Astrocyte of the cerebellum (primary cell): ENCODE data around the gene CEP97.
"Not testable (repeated sequence)": the region's sequence is repeated elsewhere in the genome, so short reads cannot be mapped to it uniquely, and the experiment has no call there.

Source experiments
- DNase-seq: peaks from one replicate; pipeline ENCODE4 v3.0.0-alpha.2; 2011; ENCODE audit warnings: low read depth
- H3K4me3 ChIP-seq: 2 replicates; pipeline ENCODE4 v1.5.1; 2011; ENCODE audit warnings: mild to moderate bottlenecking, low read depth, low read length, moderate library complexity
- in situ Hi-C: cut with HindIII; loops from 2 replicates; pipeline ENCODE4 v1.10.0; 2017; ENCODE audit warnings: low sequenced_read_pairs
- TF ChIP-seq, protein P1 (sequence below): IDR thresholded peaks from 2 replicates; pipeline ENCODE4 v1.5.1; 2012; ENCODE audit warnings: low read length, low read depth, moderate library complexity, mild to moderate bottlenecking; ENCODE audit errors: missing control alignments

Gene CEP97

DNA sequence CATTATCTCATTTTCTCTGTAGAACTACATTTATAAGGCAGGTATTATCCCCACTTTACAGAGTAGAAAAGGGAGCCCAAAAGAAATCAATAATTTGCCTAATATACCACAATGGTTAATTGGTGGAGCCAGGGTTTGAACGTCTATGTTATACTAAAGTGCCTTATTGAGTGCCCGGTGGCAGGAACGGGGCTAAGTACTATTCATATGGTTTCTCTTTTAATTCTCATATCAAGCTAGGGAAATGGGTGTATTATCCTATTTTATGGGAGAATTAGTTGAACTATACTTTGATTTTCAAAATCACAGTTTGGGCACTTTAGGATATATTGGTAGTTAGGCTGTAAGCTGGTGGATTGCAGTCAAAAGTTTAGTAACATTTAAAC, 1.5 kb downstream of the CEP97 start:
- DNase-seq: no peak
- TF ChIP-seq, protein P1, sequence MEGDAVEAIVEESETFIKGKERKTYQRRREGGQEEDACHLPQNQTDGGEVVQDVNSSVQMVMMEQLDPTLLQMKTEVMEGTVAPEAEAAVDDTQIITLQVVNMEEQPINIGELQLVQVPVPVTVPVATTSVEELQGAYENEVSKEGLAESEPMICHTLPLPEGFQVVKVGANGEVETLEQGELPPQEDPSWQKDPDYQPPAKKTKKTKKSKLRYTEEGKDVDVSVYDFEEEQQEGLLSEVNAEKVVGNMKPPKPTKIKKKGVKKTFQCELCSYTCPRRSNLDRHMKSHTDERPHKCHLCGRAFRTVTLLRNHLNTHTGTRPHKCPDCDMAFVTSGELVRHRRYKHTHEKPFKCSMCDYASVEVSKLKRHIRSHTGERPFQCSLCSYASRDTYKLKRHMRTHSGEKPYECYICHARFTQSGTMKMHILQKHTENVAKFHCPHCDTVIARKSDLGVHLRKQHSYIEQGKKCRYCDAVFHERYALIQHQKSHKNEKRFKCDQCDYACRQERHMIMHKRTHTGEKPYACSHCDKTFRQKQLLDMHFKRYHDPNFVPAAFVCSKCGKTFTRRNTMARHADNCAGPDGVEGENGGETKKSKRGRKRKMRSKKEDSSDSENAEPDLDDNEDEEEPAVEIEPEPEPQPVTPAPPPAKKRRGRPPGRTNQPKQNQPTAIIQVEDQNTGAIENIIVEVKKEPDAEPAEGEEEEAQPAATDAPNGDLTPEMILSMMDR: no peak
- in situ Hi-C loops: no loop called here
- H3K4me3 ChIP-seq: peak overlapping the region; percentile 87

DNA sequence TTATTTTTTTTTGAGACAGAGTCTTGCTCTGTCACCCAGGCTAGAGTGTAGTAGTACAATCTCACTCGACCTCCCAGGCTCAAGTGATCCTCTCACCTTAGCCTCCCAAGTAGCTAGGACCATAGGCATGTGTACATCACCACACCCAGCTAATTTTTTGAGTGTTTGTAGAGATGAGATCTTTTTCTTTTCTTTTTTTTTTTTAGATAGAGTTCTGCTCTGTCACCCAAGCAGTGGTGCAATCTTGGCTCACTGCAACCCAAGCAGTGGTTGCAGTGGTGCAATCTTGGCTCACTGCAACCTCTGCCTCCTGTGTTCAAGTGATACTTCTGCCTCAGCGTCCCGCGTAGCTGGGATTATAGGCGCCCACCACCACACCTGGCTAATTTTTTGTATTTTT, 5.2 kb downstream of the CEP97 start:
- DNase-seq: no peak
- TF ChIP-seq, protein P1: no peak
- in situ Hi-C loops: no loop called here
- H3K4me3 ChIP-seq: no peak overlapping the region

DNA sequence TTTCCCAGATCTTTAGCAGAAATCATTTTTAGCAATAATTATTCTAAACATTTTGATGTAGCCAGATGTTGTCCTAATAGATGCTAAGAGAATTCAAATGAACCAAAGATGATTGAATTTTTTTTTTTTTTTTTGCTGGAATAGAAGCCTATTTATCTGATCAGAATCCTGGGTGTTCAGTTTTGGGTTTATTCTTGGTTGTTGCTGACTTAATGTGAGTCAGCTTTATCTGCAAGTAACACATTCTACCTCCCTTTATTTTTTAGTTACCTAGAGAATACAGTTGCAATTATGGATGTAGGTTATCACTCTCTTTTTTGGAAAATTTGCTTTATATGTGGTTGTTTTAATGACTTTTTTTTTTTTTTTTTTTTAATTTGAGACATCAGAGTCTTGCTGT, 6.4 kb downstream of the CEP97 start:
- DNase-seq: no peak
- H3K4me3 ChIP-seq: no peak overlapping the region
- in situ Hi-C loops: no loop called here
- TF ChIP-seq, protein P1: no peak

DNA sequence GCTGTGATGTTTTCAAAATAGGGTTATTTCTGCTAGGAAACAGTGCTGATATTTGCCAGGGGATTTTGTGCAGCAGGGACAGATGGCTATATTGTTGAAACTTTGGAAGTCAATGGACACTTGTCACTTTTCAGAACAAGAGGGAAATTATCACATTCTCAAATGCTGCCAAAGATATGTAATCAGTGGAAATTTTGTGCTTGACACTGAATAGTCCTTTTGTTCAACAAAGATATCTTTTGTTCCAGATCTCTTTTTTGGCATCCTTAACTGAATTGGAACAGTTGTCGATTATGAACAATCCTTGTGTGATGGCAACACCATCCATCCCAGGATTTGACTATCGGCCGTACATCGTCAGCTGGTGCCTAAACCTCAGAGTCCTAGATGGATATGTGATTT, 7.8 kb downstream of the CEP97 start:
- in situ Hi-C loops: no loop called here
- TF ChIP-seq, protein P1: no peak
- DNase-seq: no peak
- no peak overlapping the region for H3K4me3 ChIP-seq

DNA sequence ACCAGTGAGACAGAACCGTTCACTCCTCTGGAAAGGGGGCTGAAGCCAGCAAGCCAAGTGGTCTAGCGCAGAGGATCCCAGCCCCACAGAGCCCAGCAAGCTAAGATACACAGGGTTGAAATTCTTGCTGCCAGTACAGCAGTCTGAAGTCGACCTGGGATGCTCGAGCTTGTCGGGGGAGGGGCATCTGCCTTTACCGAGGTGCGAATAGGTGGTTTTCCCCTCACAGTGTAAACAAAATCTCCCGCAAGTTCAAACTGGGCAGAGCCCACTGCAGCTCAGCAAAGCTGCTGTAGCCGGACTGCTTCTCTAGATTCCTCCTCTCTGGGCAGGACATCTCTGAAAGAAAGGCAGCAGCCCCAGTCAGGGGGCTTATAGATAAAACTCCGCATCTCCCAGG, 11.4 kb downstream of the CEP97 start:
- DNase-seq: no peak
- H3K4me3 ChIP-seq: no peak overlapping the region
- TF ChIP-seq, protein P1: no peak
- in situ Hi-C loops: no loop called here

DNA sequence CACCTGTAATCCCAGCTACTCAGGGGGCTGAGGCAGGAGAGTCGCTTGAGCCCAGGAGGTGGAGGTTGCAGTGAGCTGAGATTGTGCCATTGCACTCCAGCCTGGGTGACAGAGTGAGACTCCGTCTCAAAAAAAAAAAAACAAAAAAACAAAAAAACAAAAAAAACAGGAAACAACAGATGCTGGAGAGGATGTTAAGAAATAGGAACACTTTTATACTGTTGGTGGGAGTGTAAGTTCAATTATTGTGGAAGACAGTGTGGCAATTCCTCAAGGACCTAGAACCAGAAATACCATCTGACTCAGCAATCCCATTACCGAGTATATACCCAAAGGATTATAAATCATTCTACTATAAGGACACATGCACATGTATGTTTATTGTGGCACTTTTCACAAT, 17.5 kb downstream of the CEP97 start:
- H3K4me3 ChIP-seq, in situ Hi-C loops, DNase-seq: not testable (repeated sequence)

DNA sequence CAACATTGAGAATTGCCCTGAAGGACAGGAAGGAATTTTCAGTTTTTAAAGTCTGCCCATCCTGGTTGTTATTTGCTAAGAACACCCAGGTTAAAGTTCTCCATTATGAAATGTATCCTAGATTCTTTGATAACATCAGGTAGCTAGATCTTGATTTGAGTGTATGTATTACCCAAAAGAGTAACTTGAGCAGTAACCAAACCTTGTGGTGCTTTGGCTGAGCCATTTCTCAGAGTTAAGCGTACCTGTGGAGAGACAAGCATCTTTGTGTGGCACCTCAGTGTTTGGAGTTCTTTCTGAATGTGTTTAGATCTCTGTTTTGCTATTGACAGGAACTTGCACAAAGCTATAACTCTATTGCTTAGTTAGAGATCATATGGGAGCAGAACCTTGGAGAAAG, 20.4 kb downstream of the CEP97 start:
- in situ Hi-C loops: no loop called here
- no peak overlapping the region for H3K4me3 ChIP-seq
- DNase-seq: no peak
- TF ChIP-seq, protein P1: no peak

DNA sequence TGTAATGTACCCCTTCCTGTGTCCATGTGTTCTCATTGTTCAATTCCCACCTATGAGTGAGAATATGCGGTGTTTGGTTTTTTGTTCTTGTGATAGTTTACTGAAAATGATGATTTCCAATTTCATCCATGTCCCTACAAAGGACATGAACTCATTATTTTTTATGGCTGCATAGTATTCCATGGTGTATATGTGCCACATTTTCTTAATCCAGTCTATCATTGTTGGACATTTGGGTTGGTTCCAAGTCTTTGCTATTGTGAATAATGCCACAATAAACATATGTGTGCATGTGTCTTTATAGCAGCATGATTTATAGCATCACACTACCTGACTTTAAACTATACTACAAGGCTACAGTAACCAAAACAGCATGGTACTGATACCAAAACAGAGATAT, 21.5 kb downstream of the CEP97 start:
- in situ Hi-C loops, DNase-seq, H3K4me3 ChIP-seq: not testable (repeated sequence)

DNA sequence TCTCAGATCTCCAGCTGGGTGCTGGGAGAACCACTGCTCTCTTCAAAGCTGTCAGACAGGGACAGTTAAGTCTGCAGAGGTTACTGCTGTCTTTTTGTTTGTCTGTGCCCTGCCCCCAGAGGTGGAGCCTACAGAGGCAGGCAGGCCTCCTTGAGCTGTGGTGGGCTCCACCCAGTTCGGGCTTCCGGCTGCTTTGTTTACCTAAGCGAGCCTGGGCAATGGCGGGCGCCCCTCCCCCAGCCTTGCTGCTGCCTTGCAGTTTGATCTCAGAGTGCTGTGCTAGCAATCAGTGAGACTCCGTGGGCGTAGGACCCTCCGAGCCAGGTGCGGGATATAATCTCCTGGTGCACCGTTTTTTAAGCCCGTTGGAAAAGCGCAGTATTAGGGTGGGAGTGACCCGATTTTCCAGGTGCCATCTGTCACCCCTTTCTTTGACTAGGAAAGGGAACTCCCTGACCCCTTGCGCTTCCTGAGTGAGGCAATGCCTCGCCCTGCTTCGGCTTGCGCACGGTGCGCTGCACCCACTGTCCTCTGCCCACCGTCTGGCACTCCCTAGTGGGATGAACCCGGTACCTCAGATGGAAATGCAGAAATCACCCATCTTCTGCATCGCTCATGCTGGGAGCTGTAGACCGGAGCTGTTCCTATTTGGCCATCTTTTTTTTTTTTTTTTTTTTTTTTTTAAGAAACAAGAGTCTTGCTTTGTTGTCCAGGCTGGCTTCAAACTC, 29.1 kb downstream of the CEP97 start:
- DNase-seq, in situ Hi-C loops, H3K4me3 ChIP-seq: not testable (repeated sequence)
